ENCODE measurements around the gene EPHB4. TPM values are rescaled to one million over a fixed set of nuclear protein-coding genes. Genes with fewer than 3 reads are reported as not detected.

Gene EPHB4
- total RNA-seq, 1 experiment from 2014 or later, result 135 TPM

DNA sequence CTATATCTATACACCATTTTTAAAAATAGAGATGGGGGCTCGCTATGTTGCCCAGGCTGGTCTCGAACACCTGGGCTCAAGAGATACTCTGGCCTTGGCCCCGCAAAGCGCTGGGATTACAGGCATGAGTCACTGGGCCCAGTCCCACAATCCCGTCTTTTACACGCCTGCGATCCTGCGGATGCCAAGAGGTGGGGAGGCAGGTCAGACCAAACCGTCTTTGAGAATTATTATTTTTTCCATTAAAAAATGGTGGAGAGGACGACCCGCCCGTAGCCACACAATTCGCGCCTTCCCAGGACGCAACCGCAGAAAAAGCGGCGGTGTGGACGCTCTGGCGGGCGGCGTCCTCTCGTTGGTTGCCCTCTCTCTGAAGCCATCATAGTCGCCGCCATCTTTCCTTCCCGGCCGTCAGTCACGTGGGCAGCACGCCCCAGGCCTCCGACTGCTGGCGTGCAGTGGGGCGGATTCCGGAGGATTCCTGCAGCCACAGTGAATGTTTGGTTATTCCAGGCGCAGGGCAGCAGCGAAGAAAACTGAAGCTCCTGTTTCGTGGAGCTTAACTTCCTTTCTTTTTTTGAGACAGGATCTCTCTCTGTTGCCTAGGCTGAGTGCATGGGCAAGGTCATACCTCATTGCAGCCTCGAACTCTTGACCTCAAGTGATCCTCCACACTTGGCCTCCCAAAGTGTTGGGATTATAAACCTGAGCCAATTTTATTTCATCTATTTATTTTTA, 9.9 kb upstream of the EPHB4 start:
- peaks cover 6 to 8% (median 6%) of the 10 kb centered on the region in 3 experiments; a peak in 6 of 7 replicates for H3K36me3 Mint-ChIP-seq (ENCODE audit: insufficient read depth in 1 of 3, low read depth in 3 of 3)
- Histone ChIP-seq H3K79me1 (ENCODE audit: insufficient read depth, low read depth, low read length, poor library complexity, severe bottlenecking) (no peaks in the 10 kb centered on the region), H3K18ac (ENCODE audit: insufficient read length, low read depth, low read length) (peak overlapping the region; percentile 93), H3K4ac (ENCODE audit: low read depth, low read length) (no peak overlapping the region; the same call in 1 of the 2 replicates), H3K23ac (ENCODE audit: insufficient read length, low read depth, low read length) (no peak overlapping the region), H4K8ac (replicated peaks; ENCODE audit: insufficient read length, low read depth, low read length) (no peak overlapping the region), H3K9ac (ENCODE audit: extremely low read depth, insufficient read length, low read length) (peak overlapping the region; percentile 82), H2BK20ac (ENCODE audit: low read depth, low read length, poor library complexity, severe bottlenecking) (no peak overlapping the region), H4K20me1 (ENCODE audit: control insufficient read depth, insufficient read depth, insufficient read length) (no peaks in the 10 kb centered on the region), H3K4me2 (ENCODE audit: insufficient read depth, insufficient read length, low read length) (peak overlapping the region; percentile 59), H2AK5ac (ENCODE audit: insufficient read length, low read length) (no peak overlapping the region), H3K79me2 (ENCODE audit: insufficient read depth, low read length) (no peaks in the 10 kb centered on the region), H2BK5ac (ENCODE audit: insufficient read length, low read length) (no peak overlapping the region), H3K9me3 (ENCODE audit: control insufficient read depth, low read depth, low read length) (no peaks in the 10 kb centered on the region), H3K14ac (ENCODE audit: insufficient read depth, low read length) (peak overlapping the region; percentile 91; the same call in 1 of the 2 replicates), H3K4me1 (ENCODE audit: insufficient read depth, low read length) (peaks cover 3% of the 10 kb centered on the region; the same call in 1 of the 2 replicates), H4K5ac (ENCODE audit: insufficient read length, low read depth, low read length) (peak overlapping the region; percentile 38), H2BK120ac (ENCODE audit: low read depth, low read length, poor library complexity, severe bottlenecking) (peak overlapping the region; percentile 83), H2BK15ac (ENCODE audit: low read depth, low read length) (no peak overlapping the region), H2BK12ac (ENCODE audit: insufficient read length, low read depth, low read length) (no peak overlapping the region), H3T11ph (ENCODE audit: low read length) (no peak overlapping the region), H3K23me2 (ENCODE audit: insufficient read length, low read depth, low read length, poor library complexity, severe bottlenecking) (peaks cover 4% of the 10 kb centered on the region), H3K27me3 (ENCODE audit: insufficient read depth, low read length) (no peaks in the 10 kb centered on the region), H3K27ac (ENCODE audit: insufficient read length, low read depth, low read length) (peak overlapping the region; percentile 89), H3K56ac (ENCODE audit: insufficient read length, low read depth, low read length) (no peak overlapping the region), H4K91ac (ENCODE audit: insufficient read length, low read depth, low read length) (no peak overlapping the region), H2AFZ (ENCODE audit: low read length) (no peak overlapping the region)
- no peaks in the 10 kb centered on the region for H3K27me3 Mint-ChIP-seq (ENCODE audit: low read depth)
- peaks cover 32 to 34% of the 10 kb centered on the region in 2 experiments for H3K4me1 Mint-ChIP-seq
- peak; percentile 95 for DNase-seq
- peak overlapping the region; percentile 97 to 99 (median 98) for H3K27ac Mint-ChIP-seq
- TF ChIP-seq CTCF (conservative IDR thresholded peaks at IDR 0.05), result no peak
- no peaks in the 10 kb centered on the region for H3K9me3 Mint-ChIP-seq
- no CpG with 5 or more reads among the region's 37 CpGs for WGBS (ENCODE audit: extremely low coverage, insufficient read length, low lambda C conversion rate)
- peak overlapping the region; percentile 59 to 82 for H3K4me3 Mint-ChIP-seq
